Measurements from ENCODE around the gene MIPOL1.

GRCh38 chr14:37413504-37414003, 215.8 kb downstream of the MIPOL1 start:
- TF ChIP-seq CTCF (IDR thresholded peaks at IDR 0.05; ENCODE audit: extremely low read depth in 1 of 2, insufficient read depth in 1 of 2, low read depth in 1 of 2, low read length in 2 of 2) (no peak), POLR2A (IDR thresholded peaks at IDR 0.05; ENCODE audit: low read depth, low read length) (no peak)
